ENCODE data around the gene KDM2A.
A peak's percentile ranks its signal among the peaks of the same experiment; 100 is the strongest.

Gene KDM2A

GRCh38 chr11:67265633-67266448 lies 146.8 kb downstream of the KDM2A start:
- H3K4me3 ChIP-seq (ENCODE audit: low read length), result peak overlapping the region; percentile 63
- H3K9ac ChIP-seq (ENCODE audit: low read depth, low read length), result peak overlapping the region; percentile 30
- H3K9me3 ChIP-seq (replicated peaks; ENCODE audit: low read length), result no peaks in the 10 kb centered on the region

GRCh38 chr11:67266449-67267187 lies 147.6 kb downstream of the KDM2A start, which contains the start of gene GRK2:
Gene GRK2 (plus strand): TSS chr11:67266473. CDS start chr11:67266700, 227 bp downstream.
- Histone ChIP-seq H3K27me3 (ENCODE audit: control insufficient read depth, insufficient read depth, low read length) (no peaks in the 10 kb centered on the region), H3K36me3 (ENCODE audit: insufficient read depth, low read length) (peaks cover 8% of the 10 kb centered on the region), H3K9me3 (replicated peaks; ENCODE audit: low read length) (no peaks in the 10 kb centered on the region), H3K4me3 (ENCODE audit: low read length) (peak within 1 kb of the TSS; percentile 93), H3K9ac (ENCODE audit: low read depth, low read length) (peak within 1 kb of the TSS; percentile 88), H3K4me1 (ENCODE audit: control insufficient read depth, insufficient read depth, low read length) (peaks cover 61% of the 10 kb centered on the region), H3K4me2 (ENCODE audit: low read length) (peak within 1 kb of the TSS; percentile 98)

More at GRCh38 chr11:67265633-67266448, 146.8 kb downstream of the KDM2A start:
- peaks cover 8% of the 10 kb centered on the region for H3K36me3 ChIP-seq (ENCODE audit: insufficient read depth, low read length)
- H3K27me3 ChIP-seq (ENCODE audit: control insufficient read depth, insufficient read depth, low read length), result no peaks in the 10 kb centered on the region
- peak overlapping the region; percentile 71 for H3K4me2 ChIP-seq (ENCODE audit: low read length)
- H3K4me1 ChIP-seq (ENCODE audit: control insufficient read depth, insufficient read depth, low read length), result peaks cover 53% of the 10 kb centered on the region

GRCh38 chr11:67267188-67268080 lies 148.4 kb downstream of the KDM2A start:
- Histone ChIP-seq H3K9ac (ENCODE audit: low read depth, low read length) (peak overlapping the region; percentile 88), H3K4me2 (ENCODE audit: low read length) (peak overlapping the region; percentile 98), H3K36me3 (ENCODE audit: insufficient read depth, low read length) (peaks cover 8% of the 10 kb centered on the region), H3K4me1 (ENCODE audit: control insufficient read depth, insufficient read depth, low read length) (peaks cover 67% of the 10 kb centered on the region), H3K9me3 (replicated peaks; ENCODE audit: low read length) (no peaks in the 10 kb centered on the region), H3K27me3 (ENCODE audit: control insufficient read depth, insufficient read depth, low read length) (no peaks in the 10 kb centered on the region), H3K4me3 (ENCODE audit: low read length) (peak overlapping the region; percentile 93)

GRCh38 chr11:67268081-67268961 lies 149.3 kb downstream of the KDM2A start:
- peaks cover 11% of the 10 kb centered on the region for H3K36me3 ChIP-seq (ENCODE audit: insufficient read depth, low read length)
- peak overlapping the region; percentile 88 for H3K9ac ChIP-seq (ENCODE audit: low read depth, low read length)

GRCh38 chr11:67268962-67269268 lies 149.9 kb downstream of the KDM2A start:
- Histone ChIP-seq H3K4me2 (ENCODE audit: low read length) (peak overlapping the region; percentile 68), H3K4me1 (ENCODE audit: control insufficient read depth, insufficient read depth, low read length) (peaks cover 68% of the 10 kb centered on the region), H3K9me3 (replicated peaks; ENCODE audit: low read length) (no peaks in the 10 kb centered on the region), H3K36me3 (ENCODE audit: insufficient read depth, low read length) (peaks cover 11% of the 10 kb centered on the region), H3K9ac (ENCODE audit: low read depth, low read length) (no peak overlapping the region), H3K27me3 (ENCODE audit: control insufficient read depth, insufficient read depth, low read length) (no peaks in the 10 kb centered on the region), H3K4me3 (ENCODE audit: low read length) (no peak overlapping the region)

More at GRCh38 chr11:67268081-67268961, 149.3 kb downstream of the KDM2A start:
- no peaks in the 10 kb centered on the region for H3K27me3 ChIP-seq (ENCODE audit: control insufficient read depth, insufficient read depth, low read length)
- peaks cover 68% of the 10 kb centered on the region for H3K4me1 ChIP-seq (ENCODE audit: control insufficient read depth, insufficient read depth, low read length)
- H3K4me3 ChIP-seq (ENCODE audit: low read length), result peak overlapping the region; percentile 93
- peak overlapping the region; percentile 98 for H3K4me2 ChIP-seq (ENCODE audit: low read length)
- H3K9me3 ChIP-seq (replicated peaks; ENCODE audit: low read length), result no peaks in the 10 kb centered on the region

- Histone ChIP-seq H3K36me3 (ENCODE audit: insufficient read depth, low read length) (peaks cover 11% of the 10 kb centered on the region), H3K27me3 (ENCODE audit: control insufficient read depth, insufficient read depth, low read length) (no peaks in the 10 kb centered on the region), H3K4me3 (ENCODE audit: low read length) (peak overlapping the region; percentile 27), H3K9me3 (replicated peaks; ENCODE audit: low read length) (no peaks in the 10 kb centered on the region), H3K9ac (ENCODE audit: low read depth, low read length) (peak overlapping the region; percentile 28), H3K4me1 (ENCODE audit: control insufficient read depth, insufficient read depth, low read length) (peaks cover 69% of the 10 kb centered on the region), H3K4me2 (ENCODE audit: low read length) (peak overlapping the region; percentile 68)
Observed at GRCh38 chr11:67269401-67270255, 150.6 kb downstream of the KDM2A start.

GRCh38 chr11:67270256-67271204 lies 151.5 kb downstream of the KDM2A start:
- peak overlapping the region; percentile 68 for H3K4me2 ChIP-seq (ENCODE audit: low read length)
- no peaks in the 10 kb centered on the region for H3K9me3 ChIP-seq (replicated peaks; ENCODE audit: low read length)
- H3K4me1 ChIP-seq (ENCODE audit: control insufficient read depth, insufficient read depth, low read length), result peaks cover 69% of the 10 kb centered on the region
- H3K27me3 ChIP-seq (ENCODE audit: control insufficient read depth, insufficient read depth, low read length), result no peaks in the 10 kb centered on the region
- H3K4me3 ChIP-seq (ENCODE audit: low read length), result peak overlapping the region; percentile 27
- peak overlapping the region; percentile 28 for H3K9ac ChIP-seq (ENCODE audit: low read depth, low read length)
- peaks cover 11% of the 10 kb centered on the region for H3K36me3 ChIP-seq (ENCODE audit: insufficient read depth, low read length)

GRCh38 chr11:67271205-67271540 lies 152.1 kb downstream of the KDM2A start:
- Histone ChIP-seq H3K9me3 (replicated peaks; ENCODE audit: low read length) (no peaks in the 10 kb centered on the region), H3K4me3 (ENCODE audit: low read length) (no peak overlapping the region), H3K4me1 (ENCODE audit: control insufficient read depth, insufficient read depth, low read length) (peaks cover 68% of the 10 kb centered on the region), H3K9ac (ENCODE audit: low read depth, low read length) (no peak overlapping the region), H3K4me2 (ENCODE audit: low read length) (no peak overlapping the region), H3K27me3 (ENCODE audit: control insufficient read depth, insufficient read depth, low read length) (no peaks in the 10 kb centered on the region), H3K36me3 (ENCODE audit: insufficient read depth, low read length) (peaks cover 11% of the 10 kb centered on the region)

GRCh38 chr11:67271541-67272284 lies 152.7 kb downstream of the KDM2A start:
- peak overlapping the region; percentile 12 for H3K9ac ChIP-seq (ENCODE audit: low read depth, low read length)
- H3K4me1 ChIP-seq (ENCODE audit: control insufficient read depth, insufficient read depth, low read length), result peaks cover 73% of the 10 kb centered on the region

More at GRCh38 chr11:67271541-67272284, 152.7 kb downstream of the KDM2A start:
- Histone ChIP-seq H3K4me2 (ENCODE audit: low read length) (peak overlapping the region; percentile 25), H3K27me3 (ENCODE audit: control insufficient read depth, insufficient read depth, low read length) (no peaks in the 10 kb centered on the region), H3K36me3 (ENCODE audit: insufficient read depth, low read length) (peaks cover 11% of the 10 kb centered on the region), H3K4me3 (ENCODE audit: low read length) (no peak overlapping the region), H3K9me3 (replicated peaks; ENCODE audit: low read length) (no peaks in the 10 kb centered on the region)

All from skeletal muscle satellite cell (primary cell).